H9 (cell line): ENCODE data around the gene PTPRK. TPM values are rescaled to one million over a fixed set of nuclear protein-coding genes. Genes with fewer than 3 reads are reported as not detected.

Experiments used
- DNase-seq: peaks from one replicate; pipeline ENCODE4 v3.0.0-alpha.2; 2017
- H2AFZ ChIP-seq: one replicate; pipeline ENCODE4 v1.6.1; 2013; ENCODE audit warnings: mild to moderate bottlenecking, low read length, control low read depth, moderate library complexity
- H2AK5ac ChIP-seq: 2 replicates; pipeline ENCODE4 v1.6.1; 2013; ENCODE audit warnings: low read length, control low read depth, mixed read lengths; ENCODE audit not compliant: insufficient read length
- H2BK120ac ChIP-seq: one replicate; pipeline ENCODE4 v1.6.1; 2013; ENCODE audit warnings: low read depth, mild to moderate bottlenecking, low read length, control low read depth, inconsistent platforms; ENCODE audit not compliant: poor library complexity, severe bottlenecking
- H2BK12ac ChIP-seq: 2 replicates; pipeline ENCODE4 v1.6.1; 2013; ENCODE audit warnings: low read length, control low read depth, mixed read lengths, low read depth; ENCODE audit not compliant: insufficient read length
- H2BK15ac ChIP-seq: 2 replicates; pipeline ENCODE4 v1.6.1; 2013; ENCODE audit warnings: low read depth, low read length, control low read depth
- H2BK20ac ChIP-seq: one replicate; pipeline ENCODE4 v1.6.1; 2013; ENCODE audit warnings: low read depth, mild to moderate bottlenecking, low read length, control low read depth, inconsistent platforms; ENCODE audit not compliant: poor library complexity, severe bottlenecking
- H2BK5ac ChIP-seq: 2 replicates; pipeline ENCODE4 v1.6.1; 2013; ENCODE audit warnings: low read length, control low read depth, mixed read lengths; ENCODE audit not compliant: insufficient read length
- H3K14ac ChIP-seq: 2 replicates; pipeline ENCODE4 v1.6.1; 2013; ENCODE audit warnings: low read length, control low read depth; ENCODE audit not compliant: insufficient read depth
- H3K18ac ChIP-seq: 2 replicates; pipeline ENCODE4 v1.6.1; 2013; ENCODE audit warnings: low read depth, mild to moderate bottlenecking, mixed read lengths, low read length, control low read depth; ENCODE audit not compliant: insufficient read length
- H3K23ac ChIP-seq: 2 replicates; pipeline ENCODE4 v1.6.1; 2013; ENCODE audit warnings: low read length, control low read depth, mixed read lengths, low read depth; ENCODE audit not compliant: insufficient read length
- H3K23me2 ChIP-seq: 2 replicates; pipeline ENCODE4 v1.6.1; 2013; ENCODE audit warnings: low read depth, mild to moderate bottlenecking, mixed read lengths, low read length, control low read depth; ENCODE audit not compliant: insufficient read length, poor library complexity, severe bottlenecking
- H3K27ac ChIP-seq: 2 replicates; pipeline ENCODE4 v1.5.1; 2013; ENCODE audit warnings: low read length, control low read depth, mixed read lengths, low read depth; ENCODE audit not compliant: insufficient read length
- H3K27me3 ChIP-seq: 2 replicates; pipeline ENCODE4 v1.6.1; 2013; ENCODE audit warnings: low read length, control low read depth, inconsistent platforms; ENCODE audit not compliant: insufficient read depth
- H3K4ac ChIP-seq: 2 replicates; pipeline ENCODE4 v1.6.1; 2013; ENCODE audit warnings: low read depth, mild to moderate bottlenecking, control low read depth, inconsistent platforms, low read length, moderate library complexity
- H3K4me1 ChIP-seq: 2 replicates; pipeline ENCODE4 v1.6.1; 2013; ENCODE audit warnings: low read length, control low read depth, inconsistent platforms; ENCODE audit not compliant: insufficient read depth
- H3K4me2 ChIP-seq: 2 replicates; pipeline ENCODE4 v1.6.1; 2013; ENCODE audit warnings: low read length, control low read depth, mixed read lengths; ENCODE audit not compliant: insufficient read length, insufficient read depth
- H3K56ac ChIP-seq: 2 replicates; pipeline ENCODE4 v1.6.1; 2013; ENCODE audit warnings: low read depth, mild to moderate bottlenecking, mixed read lengths, low read length, control low read depth; ENCODE audit not compliant: insufficient read length
- H3K79me1 ChIP-seq: 2 replicates; pipeline ENCODE4 v1.6.1; 2013; ENCODE audit warnings: low read depth, mild to moderate bottlenecking, moderate library complexity, low read length, control low read depth, inconsistent platforms; ENCODE audit not compliant: insufficient read depth, poor library complexity, severe bottlenecking
- H3K79me2 ChIP-seq: 2 replicates; pipeline ENCODE4 v1.6.1; 2013; ENCODE audit warnings: low read length, control low read depth, inconsistent platforms; ENCODE audit not compliant: insufficient read depth
- H3K9ac ChIP-seq: 2 replicates; pipeline ENCODE4 v1.6.1; 2013; ENCODE audit warnings: low read length, control low read depth, mixed read lengths; ENCODE audit not compliant: insufficient read length; ENCODE audit errors: extremely low read depth
- H3K9me3 ChIP-seq: one replicate; pipeline ENCODE4 v1.6.1; 2013; ENCODE audit warnings: low read depth, low read length, inconsistent platforms; ENCODE audit not compliant: control insufficient read depth
- H3T11ph ChIP-seq: one replicate; pipeline ENCODE4 v1.6.1; 2013; ENCODE audit warnings: mild to moderate bottlenecking, low read length, control low read depth, inconsistent platforms
- H4K20me1 ChIP-seq: one replicate; pipeline ENCODE4 v1.6.1; 2013; ENCODE audit not compliant: control insufficient read depth, insufficient read length, insufficient read depth
- H4K5ac ChIP-seq: 2 replicates; pipeline ENCODE4 v1.6.1; 2013; ENCODE audit warnings: low read depth, mild to moderate bottlenecking, mixed read lengths, low read length, control low read depth; ENCODE audit not compliant: insufficient read length
- H4K8ac ChIP-seq: replicated peaks from 2 replicates; pipeline ENCODE4 v1.6.1; 2013; ENCODE audit warnings: low read length, control low read depth, mixed read lengths, low read depth; ENCODE audit not compliant: insufficient read length
- H4K91ac ChIP-seq: 2 replicates; pipeline ENCODE4 v1.6.1; 2013; ENCODE audit warnings: low read depth, mild to moderate bottlenecking, moderate library complexity, mixed read lengths, low read length, control low read depth; ENCODE audit not compliant: insufficient read length
- H3K27ac Mint-ChIP-seq, 3 experiments: 2 replicates in 2 of 3; 3 replicates in 1 of 3; pipeline ENCODE4 v1.8.0; 2020 to 2021; ENCODE audit warnings: mixed read lengths in 3 of 3, mild to moderate bottlenecking in 1 of 3, moderate library complexity in 1 of 3
- H3K27me3 Mint-ChIP-seq: 2 replicates; pipeline ENCODE4 v1.8.0; 2021; ENCODE audit warnings: low read depth, mild to moderate bottlenecking, moderate library complexity, mixed read lengths
- H3K36me3 Mint-ChIP-seq, 3 experiments: 2 replicates in 2 of 3; 3 replicates in 1 of 3; pipeline ENCODE4 v1.8.0; 2020 to 2021; ENCODE audit warnings: low read depth in 3 of 3, mixed read lengths in 3 of 3; ENCODE audit not compliant: insufficient read depth in 1 of 3
- H3K4me1 Mint-ChIP-seq, 2 experiments: 2 replicates each; pipeline ENCODE4 v1.8.0; 2020; ENCODE audit warnings: mixed read lengths in 2 of 2
- H3K4me3 Mint-ChIP-seq, 2 experiments: 2 replicates in 1 of 2; 3 replicates in 1 of 2; pipeline ENCODE4 v1.8.0; 2020 to 2021; ENCODE audit warnings: mild to moderate bottlenecking in 2 of 2, mixed read lengths in 2 of 2, moderate library complexity in 1 of 2
- H3K9me3 Mint-ChIP-seq, 2 experiments: 2 replicates in 1 of 2; 3 replicates in 1 of 2; pipeline ENCODE4 v1.8.0; 2020; ENCODE audit warnings: mild to moderate bottlenecking in 2 of 2, mixed read lengths in 2 of 2, moderate library complexity in 1 of 2
- CTCF ChIP-seq: fragments of 200-600 bp; sonication (generic); conservative IDR thresholded peaks from 3 replicates; pipeline ENCODE4 v1.8.0; 2021; ENCODE audit warnings: antibody characterized with exemption, mild to moderate bottlenecking
- WGBS: extraction: QIAGEN DNeasy Blood & Tissue Kit; methylation state at CpG from one replicate; pipeline ENCODE4 v1.1.7; 2013; ENCODE audit warnings: missing lambda C conversion rate, low lambda C conversion rate, mixed read lengths; ENCODE audit not compliant: insufficient read length; ENCODE audit errors: extremely low coverage; 5-methylcytosine and 5-hydroxymethylcytosine counted together
- total RNA-seq: library from RNA; stranded (reverse); gene quantifications from 2 replicates; pipeline ENCODE4 v1.2.1, GENCODE V29; 2021

The PTPRK gene
- total RNA-seq, 1 experiment from 2014 or later, result 47.9 TPM

DNA sequence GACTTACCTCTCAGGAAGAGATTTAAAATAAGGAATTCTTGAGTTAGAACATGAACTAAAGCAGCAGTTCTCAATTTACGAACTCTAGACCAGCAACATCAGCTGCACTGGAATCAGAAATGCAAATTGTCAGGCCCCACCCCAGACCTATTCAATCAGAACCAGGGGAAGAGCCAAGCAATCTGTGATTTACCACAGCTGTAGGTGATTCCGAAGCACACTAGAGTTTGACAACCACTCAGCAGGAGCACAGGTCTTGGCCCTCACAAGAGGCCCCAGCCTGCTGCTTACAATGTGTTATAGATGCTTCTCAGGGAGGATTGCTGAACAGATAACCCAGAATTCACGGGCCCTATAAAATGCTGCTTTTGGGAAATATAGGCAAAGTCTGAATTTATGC is 279.2 kb downstream of the PTPRK start:
- no peak overlapping the region for H2BK15ac ChIP-seq
- H3K27ac ChIP-seq, result no peak overlapping the region

More for the DNA sequence above, 279.2 kb downstream of the PTPRK start:
- Histone ChIP-seq H3K23ac (no peak overlapping the region), H3K4me1 (no peaks in the 10 kb centered on the region), H3K4me2 (no peak overlapping the region), H2BK20ac (no peak overlapping the region), H2AFZ (no peak overlapping the region), H2BK12ac (no peak overlapping the region), H3K18ac (no peak overlapping the region), H4K20me1 (no peaks in the 10 kb centered on the region), H3K79me2 (no peaks in the 10 kb centered on the region), H3K14ac (no peak overlapping the region), H3K56ac (no peak overlapping the region), H3T11ph (no peak overlapping the region), H3K9me3 (no peaks in the 10 kb centered on the region), H3K9ac (no peak overlapping the region), H3K4ac (no peak overlapping the region), H2BK120ac (no peak overlapping the region), H2AK5ac (no peak overlapping the region), H4K5ac (no peak overlapping the region), H4K91ac (no peak overlapping the region), H2BK5ac (no peak overlapping the region), H3K23me2 (no peaks in the 10 kb centered on the region), H3K79me1 (no peaks in the 10 kb centered on the region), H3K27me3 (no peaks in the 10 kb centered on the region), H4K8ac (no peak overlapping the region)
- no peak for TF ChIP-seq CTCF
- WGBS, result no CpG with 5 or more reads among the region's 3 CpGs
- no peak for DNase-seq
- Mint-ChIP-seq H3K4me3 (no peak overlapping the region), H3K27ac (peak overlapping the region in 2 of 3 experiments; percentile 64 to 84; a peak in 3 of 7 replicates), H3K27me3 (no peaks in the 10 kb centered on the region), H3K9me3 (no peaks in the 10 kb centered on the region), H3K4me1 (peaks cover 10 to 16% of the 10 kb centered on the region in 2 experiments), H3K36me3 (peaks cover 0 to 3% (median 0%) of the 10 kb centered on the region in 3 experiments; a peak in 1 of 7 replicates)
